Liver (tissue), 2 donors: ENCODE data around the gene SMCO4.

Source experiments
- FOXA1 ChIP-seq: IDR thresholded peaks from 2 replicates; pipeline ENCODE4 v1.6.1; 2016; ENCODE audit warnings: antibody characterized with exemption
- TF ChIP-seq, protein P1 (sequence below): fragments of 150-350 bp; IDR thresholded peaks from 2 replicates; pipeline ENCODE4 v1.5.1; 2017; ENCODE audit warnings: improper control_type of control experiment, low read depth, low read length; ENCODE audit not compliant: missing input control
- donor health status: healthy.

GRCh38 chr11:93507517-93507916, 35.7 kb downstream of the SMCO4 start:
- TF ChIP-seq, protein P1, sequence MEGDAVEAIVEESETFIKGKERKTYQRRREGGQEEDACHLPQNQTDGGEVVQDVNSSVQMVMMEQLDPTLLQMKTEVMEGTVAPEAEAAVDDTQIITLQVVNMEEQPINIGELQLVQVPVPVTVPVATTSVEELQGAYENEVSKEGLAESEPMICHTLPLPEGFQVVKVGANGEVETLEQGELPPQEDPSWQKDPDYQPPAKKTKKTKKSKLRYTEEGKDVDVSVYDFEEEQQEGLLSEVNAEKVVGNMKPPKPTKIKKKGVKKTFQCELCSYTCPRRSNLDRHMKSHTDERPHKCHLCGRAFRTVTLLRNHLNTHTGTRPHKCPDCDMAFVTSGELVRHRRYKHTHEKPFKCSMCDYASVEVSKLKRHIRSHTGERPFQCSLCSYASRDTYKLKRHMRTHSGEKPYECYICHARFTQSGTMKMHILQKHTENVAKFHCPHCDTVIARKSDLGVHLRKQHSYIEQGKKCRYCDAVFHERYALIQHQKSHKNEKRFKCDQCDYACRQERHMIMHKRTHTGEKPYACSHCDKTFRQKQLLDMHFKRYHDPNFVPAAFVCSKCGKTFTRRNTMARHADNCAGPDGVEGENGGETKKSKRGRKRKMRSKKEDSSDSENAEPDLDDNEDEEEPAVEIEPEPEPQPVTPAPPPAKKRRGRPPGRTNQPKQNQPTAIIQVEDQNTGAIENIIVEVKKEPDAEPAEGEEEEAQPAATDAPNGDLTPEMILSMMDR, result no peak
- TF ChIP-seq FOXA1, result no peak
